Glomerular endothelial cell (primary cell): ENCODE measurements around the gene CBFB. TPM values are rescaled to one million over a fixed set of nuclear protein-coding genes. Genes with fewer than 3 reads are reported as not detected.
"Not testable (repeated sequence)": the region's sequence is repeated elsewhere in the genome, so short reads cannot be mapped to it uniquely, and the experiment has no call there.

Source experiments
- DNase-seq: peaks from one replicate; pipeline ENCODE4 v3.0.0-alpha.2; 2011; ENCODE audit warnings: low read depth, low spot score; ENCODE audit errors: extremely low read depth
- total RNA-seq: library from RNA; depleted of rRNA; stranded (reverse); fragments of >200 nt; gene quantifications from 2 replicates; pipeline ENCODE4 v1.2.3, GENCODE V29; 2015

Gene CBFB
- total RNA-seq: 52.3 and 60.4 TPM in 2 replicates

DNA sequence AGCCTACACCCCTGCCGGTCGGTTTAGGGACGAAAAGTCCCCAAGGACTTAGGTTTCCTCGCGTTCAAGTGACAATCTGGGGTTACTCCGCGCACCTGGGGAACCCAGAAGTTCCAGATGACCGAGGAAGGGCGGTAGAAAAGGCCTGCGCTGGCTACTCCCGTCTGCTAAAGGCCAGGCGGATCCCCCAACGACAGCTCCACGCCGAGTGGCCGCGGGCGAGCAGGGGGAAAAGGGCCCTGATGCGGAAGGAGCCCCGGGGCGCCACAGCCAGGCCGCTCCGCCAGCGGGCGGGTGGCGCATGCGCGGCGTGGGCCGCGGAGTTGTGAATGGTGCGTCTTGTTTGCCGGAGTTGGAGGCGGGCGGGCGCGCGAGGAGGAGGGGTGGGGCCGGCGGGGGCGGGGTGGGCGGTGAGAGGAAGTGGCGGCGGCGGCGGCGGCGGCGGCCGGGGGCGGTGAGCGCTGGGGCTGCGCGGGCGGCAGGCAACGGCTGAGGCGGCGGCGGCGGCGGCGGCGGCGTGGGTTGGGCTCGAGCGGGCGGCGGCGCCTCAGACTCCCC, at the start of gene CBFB:
TSS of gene CBFB (plus strand) at position 454 of the 558 bp plus-strand sequence. CDS start 259 bp downstream, outside the sequence.
- DNase-seq: no peak

DNA sequence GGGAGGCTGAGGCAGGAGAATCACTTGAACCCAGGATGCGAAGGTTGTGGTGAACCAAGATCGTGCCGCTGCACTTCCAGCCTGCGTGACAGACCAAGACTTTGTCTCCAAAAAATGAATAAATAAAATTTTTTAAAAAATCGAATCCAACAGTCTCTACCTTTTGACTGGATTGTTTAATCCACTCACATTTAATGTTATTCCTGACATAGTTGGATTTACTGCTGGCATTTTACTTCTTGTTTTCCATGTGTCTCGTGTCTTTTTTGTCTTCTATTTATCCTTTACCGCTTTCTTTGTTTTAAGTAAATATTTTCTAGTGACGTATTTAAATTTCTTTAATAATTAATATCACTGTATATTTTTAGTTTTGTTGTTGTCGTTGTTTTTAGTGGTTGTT, 45.9 kb upstream of the CBFB start:
- DNase-seq: no peak

DNA sequence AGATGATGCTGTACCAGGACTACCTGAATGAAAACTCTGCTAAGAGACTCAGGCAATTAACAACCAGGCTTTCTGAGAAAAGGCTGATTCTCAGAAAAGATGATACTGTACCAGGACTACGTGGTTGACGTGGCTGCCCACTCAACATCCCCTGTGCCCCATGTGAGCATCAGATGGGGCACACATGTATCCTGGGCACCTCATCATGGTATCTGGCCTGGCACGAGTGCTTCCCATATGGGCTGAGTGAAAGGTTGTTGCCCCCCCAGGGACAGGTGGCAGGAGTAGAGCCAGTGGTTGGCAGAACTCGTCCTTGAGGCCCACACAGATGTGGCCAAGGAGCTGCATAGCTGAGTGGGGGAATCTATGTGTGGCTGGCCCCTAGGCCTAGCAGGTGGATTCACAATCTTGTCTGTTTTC, 44.0 kb upstream of the CBFB start:
- no peak for DNase-seq

DNA sequence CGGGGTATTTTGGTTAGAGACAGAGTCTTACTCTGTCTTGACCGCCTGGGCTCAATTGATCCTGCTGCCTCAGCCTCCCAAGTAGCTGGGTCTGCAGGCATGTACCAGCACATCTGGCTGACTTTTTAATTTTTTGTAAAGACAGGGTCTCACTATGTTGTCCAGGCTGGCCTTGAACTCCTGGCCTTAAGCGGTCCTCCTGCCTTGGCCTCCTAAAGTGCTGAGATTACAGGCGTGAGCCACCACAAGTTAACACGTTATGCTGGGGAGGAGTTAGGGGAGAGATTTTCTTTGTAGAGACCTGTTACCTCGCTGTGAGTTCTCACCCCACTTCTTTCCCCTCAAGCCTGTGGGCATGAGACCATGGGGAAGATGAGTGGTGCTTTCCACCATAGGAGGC, 42.4 kb upstream of the CBFB start:
- DNase-seq: no peak

DNA sequence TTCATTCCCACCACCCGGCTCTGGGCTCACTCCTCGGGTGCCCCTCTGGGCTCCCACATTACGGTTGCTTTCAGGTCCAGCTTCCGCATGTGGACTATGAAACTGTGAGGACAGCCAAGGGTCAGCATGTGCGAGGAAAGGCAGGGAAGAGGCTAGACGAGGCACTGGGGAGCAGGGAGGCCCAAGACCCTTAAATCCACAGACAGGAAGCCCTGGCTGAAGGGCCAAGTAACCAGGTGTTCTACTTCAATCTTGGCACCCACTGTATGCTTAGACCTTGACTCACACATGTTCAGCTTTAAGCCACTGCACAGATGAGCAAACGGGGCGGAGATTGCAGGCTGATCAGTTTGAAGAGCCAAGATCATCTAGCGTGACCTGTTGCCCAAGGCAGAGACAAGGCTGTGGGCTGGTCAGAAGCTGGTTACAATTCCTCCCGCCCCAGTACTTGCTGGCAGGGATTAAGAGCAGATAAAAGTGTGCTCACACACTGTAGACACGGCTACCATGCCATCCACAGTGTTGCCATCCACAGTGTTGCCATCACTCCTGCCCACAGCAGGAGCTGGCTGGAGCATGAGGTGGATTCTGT, 40.7 kb upstream of the CBFB start, which contains the start of gene CES4A:
TSS of gene CES4A (plus strand) at position 393 of the 592 bp plus-strand sequence. CDS start at position 577, 184 bp downstream.
- DNase-seq: no peak

DNA sequence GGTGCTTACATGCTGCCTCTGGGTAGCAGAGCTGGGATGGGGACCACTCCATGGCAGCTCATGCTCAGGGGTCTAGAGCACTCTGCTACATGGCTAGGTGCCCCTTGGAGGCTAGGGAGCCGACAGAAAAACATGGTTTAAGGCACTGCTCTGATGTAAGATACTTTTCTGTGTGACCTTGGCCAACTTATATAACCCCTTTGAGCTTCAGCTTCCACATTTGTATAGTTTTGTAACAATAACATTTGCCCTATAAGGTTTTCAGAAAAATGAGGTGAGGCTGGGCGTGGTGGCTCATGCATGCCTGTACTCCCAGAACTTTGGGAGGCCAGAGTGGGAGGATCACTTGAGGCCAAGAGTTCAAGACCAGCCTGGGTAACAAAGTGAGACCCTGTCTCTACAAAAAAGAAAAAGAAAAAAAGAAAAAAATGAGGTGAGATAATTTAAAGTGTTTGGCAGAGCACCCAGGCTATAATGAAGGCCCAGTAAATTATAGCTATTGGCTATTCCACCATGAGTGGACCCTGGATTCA, 37.3 kb upstream of the CBFB start:
- DNase-seq: no peak

DNA sequence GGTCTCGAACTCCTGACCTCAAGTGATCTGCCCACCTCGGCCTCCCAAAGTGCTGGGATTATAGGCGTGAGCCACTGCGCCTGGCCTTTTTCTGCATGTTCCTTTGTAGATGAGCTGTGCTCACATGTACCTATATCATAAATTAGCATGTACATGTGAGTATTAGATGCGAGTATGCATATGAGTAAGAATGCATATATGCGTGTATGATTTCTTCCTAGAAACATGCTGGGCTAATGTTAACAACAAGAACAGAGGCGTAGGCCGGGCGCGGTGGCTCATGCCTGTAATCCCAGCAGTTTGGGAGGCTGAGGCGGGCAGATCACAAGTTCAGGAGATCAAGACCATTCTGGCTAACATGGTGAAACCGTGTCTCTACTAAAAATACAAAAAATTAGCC, 35.4 kb upstream of the CBFB start:
- DNase-seq: not testable (repeated sequence)

DNA sequence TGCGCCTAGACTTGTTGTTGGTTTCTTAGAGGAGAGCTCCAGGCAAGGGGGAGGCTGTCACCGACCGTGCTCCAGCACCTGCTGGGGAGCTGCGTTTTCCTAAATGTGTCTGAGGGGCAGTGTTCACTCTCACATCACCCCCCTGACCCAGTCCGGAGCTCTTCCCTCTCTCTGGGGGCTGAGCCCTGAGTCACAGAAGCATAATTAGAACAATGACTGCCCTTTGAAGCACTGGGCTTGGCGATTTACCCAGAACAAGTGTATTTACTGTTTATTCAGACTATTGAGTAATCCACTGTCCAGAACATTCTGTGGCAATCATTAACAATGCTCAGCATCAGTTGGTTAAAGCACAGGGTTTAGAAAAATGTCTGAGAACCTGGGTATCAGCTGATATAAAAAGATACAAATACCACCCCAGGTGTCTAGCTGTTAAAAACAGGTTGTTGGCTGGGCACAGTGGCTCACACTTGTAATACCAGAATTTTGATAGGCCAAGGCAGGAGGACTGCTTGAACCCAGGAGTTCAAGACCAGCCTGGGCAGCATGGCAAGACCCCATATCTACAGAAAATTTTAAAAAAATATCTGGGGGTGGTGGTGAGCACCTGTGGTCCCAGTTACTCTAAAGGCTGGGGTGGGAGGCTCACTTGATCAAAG, 32.5 kb upstream of the CBFB start:
- no peak for DNase-seq

DNA sequence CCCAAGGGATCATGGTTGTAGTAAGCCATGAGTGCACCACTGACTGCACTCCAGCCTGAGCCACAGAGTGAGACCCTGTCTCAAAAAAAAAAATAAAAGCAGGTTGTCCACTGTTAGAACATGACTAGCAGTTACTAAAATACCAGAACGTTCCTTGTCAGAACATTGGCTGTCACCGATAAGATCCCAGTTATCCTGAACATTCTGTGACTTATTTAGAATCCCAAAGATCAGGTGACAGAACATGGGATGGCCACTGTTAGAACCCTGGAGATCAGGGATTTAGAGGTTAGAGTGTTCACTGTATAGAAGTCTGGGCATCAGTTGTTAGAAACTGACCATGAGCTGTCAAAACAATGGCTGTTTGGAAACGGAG, 32.0 kb upstream of the CBFB start:
- DNase-seq: no peak

DNA sequence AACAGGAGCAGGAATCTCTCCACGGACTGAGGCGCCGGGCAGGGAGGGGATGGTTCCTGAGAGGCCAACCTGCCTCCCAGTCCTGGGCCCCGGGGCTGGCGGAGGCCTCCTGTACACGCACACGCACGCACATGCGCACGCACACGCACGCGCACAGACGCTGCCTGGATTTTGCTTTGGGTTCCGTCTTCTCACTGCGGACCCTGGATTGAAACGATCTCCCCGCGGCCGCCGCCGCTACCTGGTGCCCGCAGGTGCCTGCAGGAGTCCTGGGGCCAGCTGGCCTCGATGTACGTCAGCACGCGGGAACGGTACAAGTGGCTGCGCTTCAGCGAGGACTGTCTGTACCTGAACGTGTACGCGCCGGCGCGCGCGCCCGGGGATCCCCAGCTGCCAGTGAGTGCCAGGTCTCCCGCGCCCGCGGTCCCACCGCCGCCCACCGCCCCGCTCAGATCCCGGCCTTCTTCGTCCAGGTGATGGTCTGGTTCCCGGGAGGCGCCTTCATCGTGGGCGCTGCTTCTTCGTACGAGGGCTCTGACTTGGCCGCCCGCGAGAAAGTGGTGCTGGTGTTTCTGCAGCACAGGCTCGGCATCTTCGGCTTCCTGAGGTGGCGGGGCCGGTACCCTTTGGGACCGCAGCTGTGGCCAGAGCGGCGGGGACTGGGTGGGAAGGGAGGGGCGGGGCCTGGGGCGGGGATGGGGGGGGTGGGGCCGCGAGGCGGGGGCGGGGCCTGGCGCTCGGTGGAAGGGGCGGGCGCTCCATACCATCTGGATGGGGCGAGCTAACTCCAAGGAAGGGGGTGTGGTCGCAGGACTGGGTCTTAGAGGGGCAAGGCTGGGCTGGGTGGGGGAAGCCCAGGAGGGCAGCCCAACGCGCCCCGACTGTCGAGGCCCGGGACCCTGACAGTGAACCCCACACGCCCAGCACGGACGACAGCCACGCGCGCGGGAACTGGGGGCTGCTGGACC, 28.3 kb upstream of the CBFB start:
- DNase-seq: no peak

DNA sequence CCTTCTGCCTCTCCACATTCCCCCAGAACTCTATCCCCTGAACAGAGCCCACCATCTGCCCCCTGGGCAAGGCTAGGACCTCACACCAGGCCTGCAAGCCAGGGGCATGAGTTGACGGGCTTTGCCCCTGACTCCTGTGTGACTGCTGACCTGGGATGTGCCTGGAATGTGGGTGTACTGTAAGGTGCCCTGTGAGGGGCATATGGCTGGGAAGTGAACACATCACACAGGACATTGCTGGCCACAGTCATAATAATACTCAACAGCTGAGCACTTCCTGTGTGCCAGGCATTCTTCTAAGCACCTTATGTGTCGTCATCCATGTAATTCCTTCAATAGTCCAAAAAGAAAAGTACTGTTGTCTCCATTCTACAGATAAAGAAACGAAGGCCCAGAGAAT, 27.2 kb upstream of the CBFB start:
- no peak for DNase-seq

DNA sequence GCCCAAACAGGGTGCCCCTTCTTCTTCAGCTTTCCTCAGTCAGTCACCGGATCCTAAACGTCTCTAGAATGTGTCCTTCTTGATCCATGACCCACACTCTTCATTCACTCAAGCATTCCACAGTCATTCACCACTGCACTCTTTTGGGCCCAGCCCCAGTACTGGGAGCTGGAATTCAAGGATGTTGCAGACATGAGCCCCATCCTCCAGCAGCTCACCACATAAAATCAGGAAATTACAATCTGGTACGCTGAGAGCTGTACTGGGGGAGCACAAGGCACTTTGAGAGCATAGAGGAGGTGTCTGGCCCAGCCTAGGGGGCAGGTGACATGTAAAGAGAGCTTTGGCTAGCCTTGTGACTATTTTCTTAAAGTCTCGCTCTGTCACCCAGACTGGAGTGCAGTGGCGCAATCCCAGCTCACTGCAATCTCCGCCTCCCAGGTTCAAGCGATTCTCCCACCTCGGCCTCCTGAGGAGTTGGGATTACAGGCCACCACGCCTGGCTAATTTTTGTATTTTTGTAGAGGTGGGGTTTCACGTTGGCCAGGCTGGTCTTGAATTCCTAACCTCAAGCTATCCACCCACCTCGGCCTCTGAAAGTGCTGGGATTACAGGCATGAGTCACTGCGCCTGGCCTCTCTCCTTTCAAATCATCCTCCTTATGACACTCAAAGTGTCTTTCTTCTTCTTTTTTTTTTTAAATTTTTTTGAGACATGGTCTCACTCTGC, 21.9 kb upstream of the CBFB start:
- no peak for DNase-seq

DNA sequence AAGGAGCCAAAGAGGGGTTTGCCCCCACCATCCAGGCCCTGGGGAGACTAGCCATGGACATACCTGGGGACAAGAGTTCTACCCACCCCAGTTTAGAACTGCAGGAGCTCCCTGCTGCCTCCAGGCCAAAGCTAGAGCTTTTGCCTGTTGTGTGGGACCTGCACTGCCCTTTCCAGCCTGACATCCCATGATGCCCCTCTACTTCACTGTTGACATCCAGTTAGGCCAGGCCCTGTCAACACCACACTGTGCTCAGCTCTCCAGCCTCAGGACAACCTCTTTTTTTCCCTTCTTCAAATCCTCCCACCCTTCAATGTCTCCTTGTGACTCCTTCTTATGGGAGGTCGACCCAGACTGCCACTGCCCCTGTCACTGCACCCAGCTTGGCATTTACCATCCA, 19.8 kb upstream of the CBFB start:
- no peak for DNase-seq

DNA sequence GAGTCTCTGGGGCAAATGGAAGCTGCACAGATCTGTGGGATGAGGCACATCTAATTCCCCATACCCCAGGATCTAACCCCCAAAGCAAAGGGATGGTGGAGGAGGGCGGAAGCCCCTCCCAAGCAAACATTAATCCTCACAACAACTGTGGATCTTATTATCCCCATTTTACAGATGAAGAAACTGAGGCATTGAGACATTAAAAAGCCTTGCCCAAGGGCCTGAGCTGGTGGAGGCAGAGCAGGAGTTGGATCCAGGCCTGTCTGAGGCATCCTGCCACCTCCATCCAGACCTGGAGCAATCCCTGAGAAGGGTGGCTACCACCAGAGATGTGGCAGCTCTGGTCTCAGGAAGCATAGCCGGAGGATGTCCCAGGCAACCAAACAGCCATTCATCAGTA, 17.7 kb upstream of the CBFB start:
- DNase-seq: no peak

DNA sequence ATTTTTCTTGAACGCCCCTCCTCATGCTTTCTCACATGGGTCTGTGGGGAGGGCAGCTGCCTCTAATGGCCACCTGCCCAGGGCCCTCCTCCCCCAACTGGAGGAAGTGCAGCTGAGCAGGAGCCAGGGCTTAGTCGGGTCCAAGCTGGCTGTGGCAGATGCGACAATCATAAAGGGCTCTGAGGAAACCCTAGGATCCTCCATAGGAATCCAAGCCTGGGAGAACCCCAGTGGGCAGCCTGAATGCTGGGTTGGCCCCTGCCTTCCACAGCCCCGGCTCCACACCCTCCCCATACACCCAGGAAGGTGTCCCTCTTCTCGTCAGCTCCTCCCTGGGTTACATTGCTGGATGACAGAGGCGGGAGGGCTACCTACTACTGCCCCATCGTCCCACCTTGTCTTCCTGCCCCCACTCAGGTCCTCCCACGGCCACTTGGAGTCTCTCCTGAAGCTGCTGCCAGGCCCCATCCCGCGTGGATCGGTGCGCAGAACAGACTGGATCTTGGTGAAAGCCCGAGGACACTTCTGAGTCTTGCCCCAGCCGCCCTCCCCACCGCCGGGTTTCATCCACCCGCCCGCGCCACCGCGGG, 15.6 kb upstream of the CBFB start:
- DNase-seq: no peak

DNA sequence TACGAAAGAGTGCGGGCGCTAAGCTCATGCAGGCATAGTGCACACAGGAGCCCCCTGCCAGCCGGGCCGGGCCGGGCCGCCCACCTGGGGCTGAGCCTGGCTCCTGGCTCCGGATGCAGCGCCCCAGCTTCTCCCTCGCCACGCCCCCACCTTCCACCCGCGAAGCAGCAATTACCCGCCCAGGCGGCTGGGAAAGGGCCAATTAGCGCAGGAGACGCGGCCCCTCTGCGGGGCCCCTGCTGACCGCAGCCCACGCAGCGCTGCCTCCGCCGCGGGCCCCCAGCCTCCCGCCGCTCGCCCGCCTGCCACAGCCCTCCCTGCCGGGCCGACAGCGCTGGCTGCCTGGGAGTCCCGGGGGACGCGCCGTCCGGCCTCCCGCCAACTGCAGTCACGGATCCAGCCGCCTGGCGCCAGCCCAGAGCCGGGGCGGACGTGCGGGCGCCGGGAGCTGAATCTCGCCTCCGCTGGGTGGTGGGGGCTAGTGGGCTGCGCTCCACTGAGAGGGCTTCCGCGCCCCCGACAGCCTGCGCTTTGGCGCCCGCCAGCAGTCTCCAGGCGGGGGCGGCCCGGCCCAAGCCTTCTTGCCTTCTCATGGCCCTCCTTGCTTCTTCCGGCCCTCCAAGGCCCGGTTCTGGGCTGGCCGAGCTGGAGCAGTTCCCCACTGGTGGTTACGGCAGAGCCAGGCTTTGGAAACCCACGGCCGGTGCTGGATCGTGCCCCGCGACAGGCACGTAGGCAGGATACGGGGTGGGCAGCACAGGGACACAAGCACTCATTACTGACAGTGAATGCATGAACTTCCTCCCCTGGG, 14.9 kb upstream of the CBFB start:
- no peak for DNase-seq

DNA sequence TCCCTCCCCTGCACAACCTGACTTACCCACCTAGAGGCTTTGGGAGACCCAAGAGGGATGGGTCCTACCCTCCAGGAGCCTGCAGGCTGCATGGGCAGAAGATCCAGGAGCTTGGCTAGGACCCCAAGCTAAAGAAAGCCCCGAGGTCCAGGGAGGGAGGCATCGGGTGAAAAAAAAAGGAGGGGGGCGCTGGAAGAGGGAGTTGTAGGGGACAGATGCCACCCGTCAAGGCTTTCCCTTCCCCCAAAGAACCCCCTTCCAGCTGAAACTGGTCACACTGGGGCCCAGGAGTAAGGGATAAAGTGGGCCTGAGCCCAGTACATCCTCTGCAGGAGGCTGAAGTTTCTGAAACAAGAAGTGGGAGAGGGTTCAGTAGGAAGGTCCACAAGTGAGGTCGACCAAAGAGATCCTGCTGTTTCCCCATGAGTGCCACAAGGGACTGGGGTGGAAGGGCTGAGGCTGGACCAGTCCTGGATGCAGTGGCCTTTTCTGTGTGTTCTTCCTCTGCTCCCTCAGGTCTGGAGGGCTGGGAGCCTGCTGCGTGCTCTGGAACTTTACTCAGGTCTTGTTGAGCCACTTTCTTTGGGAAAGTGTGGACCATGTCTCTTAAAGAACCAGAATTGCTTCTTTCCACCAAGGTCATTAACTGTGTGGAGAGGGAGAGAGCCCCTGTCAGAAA, 14.2 kb upstream of the CBFB start:
- no peak for DNase-seq

DNA sequence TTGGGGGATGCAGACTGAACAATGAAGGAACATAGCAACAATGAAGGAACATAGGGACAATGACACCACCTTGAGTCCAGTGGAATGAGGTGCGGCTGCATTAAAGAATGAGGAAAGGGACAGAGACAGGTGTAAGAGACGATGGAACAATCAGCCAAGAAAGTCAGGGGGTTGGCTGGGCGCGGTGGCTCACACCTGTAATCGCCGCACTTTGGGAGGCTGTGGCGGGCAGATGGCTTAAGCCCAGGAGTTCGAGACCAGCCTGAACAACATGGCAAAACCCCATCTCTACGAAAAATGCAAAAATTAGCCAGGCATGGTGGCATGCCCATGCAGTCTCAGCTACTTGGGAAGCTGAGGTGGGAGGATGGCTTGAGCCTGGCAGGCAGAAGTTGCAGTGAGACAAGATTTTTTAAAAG, 13.6 kb upstream of the CBFB start:
- no peak for DNase-seq

DNA sequence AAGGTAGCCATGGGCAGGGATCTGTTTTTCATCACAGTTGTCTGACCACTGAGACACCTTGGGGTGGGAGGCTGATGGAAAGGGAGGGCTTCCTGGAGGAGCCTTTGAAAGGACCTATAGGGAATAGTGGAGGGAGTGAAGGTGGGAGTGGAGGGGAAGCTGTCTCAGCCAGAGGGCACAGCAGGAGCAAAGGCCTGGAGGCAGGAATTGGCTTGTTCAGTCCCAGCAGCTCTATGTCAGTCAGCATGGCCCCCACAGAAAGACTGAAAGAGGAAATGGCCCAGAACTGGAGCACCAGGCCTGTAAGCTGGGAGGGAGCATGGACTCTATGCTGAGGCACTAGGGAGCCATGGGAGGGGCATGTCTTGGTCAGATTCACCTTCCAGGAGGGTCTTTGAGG, 12.8 kb upstream of the CBFB start:
- no peak for DNase-seq
